DND-41 (cell line): ENCODE results near the gene SMYD4.

Experiments used
- CTCF ChIP-seq: IDR thresholded peaks from 2 replicates; pipeline ENCODE4 v1.5.1; 2012; ENCODE audit warnings: borderline replicate concordance, low read length, moderate library complexity, mild to moderate bottlenecking; ENCODE audit not compliant: poor library complexity, severe bottlenecking; ENCODE audit errors: extremely low read depth
- EZH2 ChIP-seq: IDR thresholded peaks from 3 replicates; pipeline ENCODE4 v1.6.1; 2012; ENCODE audit warnings: borderline replicate concordance, low read depth, mild to moderate bottlenecking, moderate library complexity, low read length, inconsistent platforms; ENCODE audit not compliant: severe bottlenecking

- no peak for TF ChIP-seq CTCF
- TF ChIP-seq EZH2, result no peak
Measured at GRCh38 chr17:1829216-1829591, 498 bp downstream of the SMYD4 start.
